IMR-90 (cell line): ENCODE results near the gene CPN1. TPM values are rescaled to one million over a fixed set of nuclear protein-coding genes. Genes with fewer than 3 reads are reported as not detected.
A peak's percentile ranks its signal among the peaks of the same experiment; 100 is the strongest.

Source experiments
- ATAC-seq: fragments of 200-7000 bp; cut with Tn5 transposase; 2 replicates; pipeline ENCODE4 v1.9.1; 2020; ENCODE audit warnings: low read depth, mild to moderate bottlenecking, moderate library complexity
- BruUV-seq: library from RNA; stranded (reverse); fragments of 400-500 nt; replicated peaks from 2 replicates; lab custom pipeline; 2021; lab: Mats Ljungman, UMichigan
- CTCF ChIA-PET: fragments of 300-600 bp; formaldehyde crosslinking; extraction: SDS; loops from one replicate; lab custom pipeline; 2021; ENCODE audit warnings: antibody characterized with exemption; lab: Yijun Ruan, JAX
- POLR2A ChIA-PET: fragments of 300-600 bp; sonication (Branson Sonifier 250); formaldehyde crosslinking; loops from one replicate; lab custom pipeline; 2022; ENCODE audit warnings: antibody characterized with exemption; ENCODE audit not compliant: unreplicated experiment; lab: Charles Lee
- DNase-seq: peaks from one replicate; pipeline ENCODE4 v3.0.0; 2013
- H2AFZ ChIP-seq: replicated peaks from 2 replicates; pipeline ENCODE3; 2013; ENCODE audit warnings: low read length, mild to moderate bottlenecking; ENCODE audit not compliant: poor library complexity
- H2AK5ac ChIP-seq: 2 replicates; pipeline ENCODE4 v1.6.1; 2013; ENCODE audit warnings: low read depth, low read length, inconsistent platforms
- H2AK9ac ChIP-seq: replicated peaks from 2 replicates; pipeline ENCODE3; 2013; ENCODE audit warnings: mild to moderate bottlenecking, low read depth, low read length, moderate library complexity; ENCODE audit not compliant: poor library complexity
- H2BK120ac ChIP-seq: 2 replicates; pipeline ENCODE4 v1.6.1; 2013; ENCODE audit warnings: low read depth, low read length, inconsistent platforms
- H2BK15ac ChIP-seq: 3 replicates; pipeline ENCODE4 v1.6.1; 2013; ENCODE audit warnings: low read depth, low read length, inconsistent platforms
- H2BK20ac ChIP-seq: 2 replicates; pipeline ENCODE4 v1.6.1; 2013; ENCODE audit warnings: low read depth, mild to moderate bottlenecking, inconsistent platforms, low read length, moderate library complexity
- H2BK5ac ChIP-seq: 2 replicates; pipeline ENCODE4 v1.6.1; 2013; ENCODE audit warnings: mild to moderate bottlenecking, low read depth, low read length, inconsistent platforms; ENCODE audit not compliant: poor library complexity, severe bottlenecking
- H3K14ac ChIP-seq: replicated peaks from 2 replicates; pipeline ENCODE4 v1.6.1; 2013; ENCODE audit warnings: low read depth, low read length, inconsistent platforms
- H3K18ac ChIP-seq: 2 replicates; pipeline ENCODE4 v1.6.1; 2013; ENCODE audit warnings: low read depth, low read length, control low read depth
- H3K23ac ChIP-seq: 2 replicates; pipeline ENCODE4 v1.6.1; 2013; ENCODE audit warnings: low read depth, low read length, inconsistent platforms
- H3K27ac ChIP-seq: 2 replicates; pipeline ENCODE4 v1.5.1; 2013; ENCODE audit warnings: mild to moderate bottlenecking, control low read depth, low read length; ENCODE audit not compliant: insufficient read depth
- H3K27me3 ChIP-seq: 2 replicates; pipeline ENCODE4 v1.6.1; 2013; ENCODE audit warnings: low read length; ENCODE audit not compliant: control insufficient read depth, insufficient read depth
- H3K36me3 ChIP-seq: 2 replicates; pipeline ENCODE4 v1.6.1; 2013; ENCODE audit warnings: low read length, mixed read lengths; ENCODE audit not compliant: control insufficient read depth, insufficient read depth
- H3K4ac ChIP-seq: 2 replicates; pipeline ENCODE4 v1.6.1; 2013; ENCODE audit warnings: low read depth, low read length, inconsistent platforms
- H3K4me1 ChIP-seq: 2 replicates; pipeline ENCODE4 v1.6.1; 2013; ENCODE audit warnings: low read length, mixed read lengths; ENCODE audit not compliant: control insufficient read depth, insufficient read depth
- H3K4me2 ChIP-seq: 2 replicates; pipeline ENCODE4 v1.6.1; 2013; ENCODE audit warnings: low read depth, mild to moderate bottlenecking, control low read depth, low read length, moderate library complexity
- H3K4me3 ChIP-seq: 2 replicates; pipeline ENCODE4 v1.5.1; 2013; ENCODE audit warnings: low read depth, mild to moderate bottlenecking, control low read depth, low read length, moderate library complexity; ENCODE audit not compliant: insufficient read depth
- H3K56ac ChIP-seq: 2 replicates; pipeline ENCODE4 v1.6.1; 2013; ENCODE audit warnings: low read length, inconsistent platforms; ENCODE audit not compliant: insufficient read depth; ENCODE audit errors: extremely low read depth
- H3K79me1 ChIP-seq, 2 experiments: 2 replicates each; pipeline ENCODE4 v1.6.1; 2013; ENCODE audit warnings: low read length in 2 of 2, inconsistent platforms in 1 of 2, low read depth in 1 of 2
- H3K9ac ChIP-seq: 2 replicates; pipeline ENCODE4 v1.6.1; 2013; ENCODE audit warnings: low read depth, low read length, control low read depth
- H3K9me1 ChIP-seq: 2 replicates; pipeline ENCODE4 v1.6.1; 2013; ENCODE audit warnings: low read length, inconsistent platforms; ENCODE audit not compliant: insufficient read depth
- H3K9me3 ChIP-seq: 2 replicates; pipeline ENCODE4 v1.6.1; 2013; ENCODE audit warnings: low read length; ENCODE audit not compliant: control insufficient read depth, insufficient read depth
- H4K20me1 ChIP-seq: 2 replicates; pipeline ENCODE4 v1.6.1; 2013; ENCODE audit warnings: low read length, inconsistent platforms; ENCODE audit not compliant: insufficient read depth
- H4K5ac ChIP-seq: 2 replicates; pipeline ENCODE4 v1.6.1; 2013; ENCODE audit warnings: mild to moderate bottlenecking, low read depth, low read length, control low read depth
- H4K8ac ChIP-seq, 2 experiments: 2 replicates each; pipeline ENCODE4 v1.6.1; 2013; ENCODE audit warnings: low read depth in 2 of 2, low read length in 2 of 2, control low read depth in 1 of 2, inconsistent platforms in 1 of 2
- H4K91ac ChIP-seq: 2 replicates; pipeline ENCODE4 v1.6.1; 2013; ENCODE audit warnings: low read depth, low read length, inconsistent platforms; ENCODE audit not compliant: insufficient read depth
- BHLHE40 ChIP-seq: fragments of 150-350 bp; IDR thresholded peaks from 2 replicates; pipeline ENCODE4 v1.6.1; 2016; ENCODE audit warnings: mild to moderate bottlenecking, low read depth, low read length
- CEBPB ChIP-seq: IDR thresholded peaks from 2 replicates; pipeline ENCODE4 v1.6.1; 2012; ENCODE audit warnings: low read depth, low read length, improper control_type of control experiment
- CHD1 ChIP-seq: IDR thresholded peaks from 2 replicates; pipeline ENCODE4 v1.6.1; 2012; ENCODE audit warnings: low read depth, low read length, improper control_type of control experiment
- CTCF ChIP-seq: conservative IDR thresholded peaks from 2 replicates; pipeline ENCODE4 v1.5.1; 2012; ENCODE audit warnings: mild to moderate bottlenecking, low read depth, low read length, improper control_type of control experiment
- ELK1 ChIP-seq: fragments of 150-350 bp; IDR thresholded peaks from 2 replicates; pipeline ENCODE4 v1.6.1; 2016; ENCODE audit warnings: low read depth, mild to moderate bottlenecking, low read length, moderate library complexity, borderline replicate concordance
- FOS ChIP-seq: fragments of 150-350 bp; IDR thresholded peaks from 2 replicates; pipeline ENCODE4 v1.6.1; 2016; ENCODE audit warnings: low read depth, low read length
- MAFK ChIP-seq: IDR thresholded peaks from 2 replicates; pipeline ENCODE4 v1.6.1; 2012; ENCODE audit warnings: low read depth, low read length, improper control_type of control experiment
- MAZ ChIP-seq: IDR thresholded peaks from 2 replicates; pipeline ENCODE4 v1.6.1; 2012; ENCODE audit warnings: low read depth, mild to moderate bottlenecking, low read length, improper control_type of control experiment, moderate library complexity, borderline replicate concordance
- MXI1 ChIP-seq: IDR thresholded peaks from 2 replicates; pipeline ENCODE4 v1.6.1; 2012; ENCODE audit warnings: low read depth, mild to moderate bottlenecking, low read length, moderate library complexity, borderline replicate concordance
- NFE2L2 ChIP-seq: fragments of 150-350 bp; IDR thresholded peaks from 2 replicates; pipeline ENCODE4 v1.6.1; 2016; ENCODE audit warnings: low read depth, mild to moderate bottlenecking, low read length
- POLR2A ChIP-seq: IDR thresholded peaks from 2 replicates; pipeline ENCODE4 v1.6.1; 2012; ENCODE audit warnings: mild to moderate bottlenecking, low read depth, low read length
- RAD21 ChIP-seq: IDR thresholded peaks from 2 replicates; pipeline ENCODE4 v1.6.1; 2012; ENCODE audit warnings: low read length, improper control_type of control experiment
- RCOR1 ChIP-seq: IDR thresholded peaks from 2 replicates; pipeline ENCODE4 v1.6.1; 2012; ENCODE audit warnings: mild to moderate bottlenecking, low read length, improper control_type of control experiment; ENCODE audit not compliant: insufficient replicate concordance
- RFX5 ChIP-seq: IDR thresholded peaks from 2 replicates; pipeline ENCODE4 v1.8.0; 2012; ENCODE audit warnings: low read depth, mild to moderate bottlenecking, low read length, moderate library complexity
- SMC3 ChIP-seq: fragments of 150-350 bp; IDR thresholded peaks from 2 replicates; pipeline ENCODE4 v1.6.1; 2016; ENCODE audit warnings: low read depth, mild to moderate bottlenecking, antibody characterized with exemption, low read length, moderate library complexity
- WGBS, 2 experiments: methylation state at CpG; one replicate each; pipeline versions ENCODE4 v1.1.5 to v1.1.7; 2013; ENCODE audit warnings: missing lambda C conversion rate in 2 of 2; ENCODE audit not compliant: insufficient read length in 1 of 2; ENCODE audit errors: extremely low coverage in 2 of 2; 5-methylcytosine and 5-hydroxymethylcytosine counted together
- dilution Hi-C: fragments of 300-500 bp; cut with HindIII; formaldehyde crosslinking; loops from one replicate; pipeline ENCODE4 v1.14.3; 2018; ENCODE audit warnings: low sequenced_read_pairs; ENCODE audit not compliant: unreplicated experiment
- in situ Hi-C: fragments of 300-500 bp; cut with MboI; formaldehyde crosslinking; loops from 3 replicates; pipeline ENCODE4 v1.14.3; 2019; ENCODE audit warnings: low sequenced_read_pairs, inconsistent platforms, mixed read lengths
- intact Hi-C: fragments of 100-400 bp; cut with micrococcal nuclease; formaldehyde crosslinking; loops from 2 replicates; pipeline ENCODE4 v1.10.0; 2022
- polyA plus RNA-seq, 3 experiments: library from polyadenylated mRNA; depleted of rRNA; stranded (reverse); fragments of >200 nt; gene quantifications; 2 replicates each; pipeline ENCODE4 v1.2.3, GENCODE V29; 2012; ENCODE audit warnings: low replicate concordance in 1 of 3
- total RNA-seq: library from RNA; depleted of rRNA; stranded (reverse); fragments of >200 nt; gene quantifications from 2 replicates; pipeline ENCODE4 v1.2.3, GENCODE V29; 2012

Gene CPN1
- total and polyA plus RNA-seq, 2 of the 4 experiments (the other 2 are of a cell fraction) = not detected

- H3K9ac ChIP-seq = no peak overlapping the region
- no peaks in the 10 kb centered on the region for H3K9me3 ChIP-seq
- no peak overlapping the region for H2BK15ac ChIP-seq
- H3K4me2 ChIP-seq = no peak overlapping the region
- H2BK120ac ChIP-seq = no peak overlapping the region
- H2AK9ac ChIP-seq = no peak overlapping the region
- ATAC-seq = 0 out of 2 replicates have a peak, but pooled peaks have one; percentile 15
- H4K20me1 ChIP-seq = peaks cover 7% of the 10 kb centered on the region; the same call in 1 of the 2 replicates
- peaks cover 18% of the 10 kb centered on the region for H3K4me1 ChIP-seq
- ChIA-PET POLR2A (no interaction called here), CTCF (interaction anchor here (1.0 to 1.2 kb wide), 3 partner anchors 10 to 154 kb away, joined by 3 to 6 read pairs (median 3); partner anchors contain the start of gene DNMBP)
- WGBS, 2 experiments = no CpG with 5 or more reads among the region's 8 CpGs
- BruUV-seq = no TSS peak
- no peak overlapping the region for H2BK20ac ChIP-seq
- no peak overlapping the region for H4K8ac ChIP-seq
- H3K36me3 ChIP-seq = no peaks in the 10 kb centered on the region
- H3K27ac ChIP-seq = no peak overlapping the region
- H3K9me1 ChIP-seq = peaks cover 14% of the 10 kb centered on the region
- dilution Hi-C loops = no loop called here
- no peak overlapping the region for H4K91ac ChIP-seq
- no peak for DNase-seq
- no peak overlapping the region for H2AK5ac ChIP-seq
- H2AFZ ChIP-seq = no peak overlapping the region
- H3K27me3 ChIP-seq = no peaks in the 10 kb centered on the region
- H3K18ac ChIP-seq = no peak overlapping the region
- H3K4ac ChIP-seq = no peak overlapping the region
- H3K56ac ChIP-seq = no peak overlapping the region
- no peak overlapping the region for H3K14ac ChIP-seq
- H4K5ac ChIP-seq = no peak overlapping the region
- H2BK5ac ChIP-seq = no peak overlapping the region
- H3K23ac ChIP-seq = peak overlapping the region; percentile 40; the same call in 1 of the 2 replicates
- H3K79me1 ChIP-seq = peaks cover 11 to 54% of the 10 kb centered on the region in 2 experiments
- intact Hi-C loops = no loop called here
- H3K4me3 ChIP-seq = no peak overlapping the region
- in situ Hi-C loops = no loop called here
- no peak for TF ChIP-seq CTCF
- no peak for TF ChIP-seq CHD1
- TF ChIP-seq MAZ = no peak
- TF ChIP-seq SMC3 = no peak
- no peak for TF ChIP-seq RAD21
- TF ChIP-seq ELK1 = no peak
- TF ChIP-seq FOS = no peak
- TF ChIP-seq NFE2L2 = no peak
- no peak for TF ChIP-seq MXI1
- no peak for TF ChIP-seq RCOR1
- TF ChIP-seq POLR2A = no peak
- no peak for TF ChIP-seq BHLHE40
- TF ChIP-seq MAFK = no peak
- no peak for TF ChIP-seq CEBPB
- TF ChIP-seq RFX5 = no peak
Observed at GRCh38 chr10:99999319-100000108, 82.2 kb downstream of the CPN1 start.
